ENCODE measurements around the gene PLEKHF1.
A peak's percentile ranks its signal among the peaks of the same experiment; 100 is the strongest.

PLEKHF1 gene

DNA sequence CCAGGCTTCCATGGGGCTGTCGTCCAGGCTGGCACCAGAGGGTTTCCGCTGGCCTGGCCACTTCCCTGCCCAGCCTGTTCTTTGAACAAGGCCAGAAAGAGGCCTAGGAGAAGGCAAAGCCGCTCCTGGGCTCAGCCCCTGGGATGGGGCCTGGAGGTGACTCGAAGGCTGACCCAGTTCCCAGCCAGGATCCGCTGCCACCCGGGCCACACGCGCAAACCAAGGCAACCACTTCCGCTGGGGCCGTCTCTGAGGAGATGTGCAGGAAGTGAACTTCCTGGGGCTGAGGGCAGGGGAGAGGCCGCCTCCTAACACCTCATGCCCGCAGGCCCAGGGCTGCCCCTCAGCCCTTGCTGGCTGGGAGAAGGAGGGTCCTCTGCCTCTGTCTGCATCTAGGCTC is 15.2 kb downstream of the PLEKHF1 start:
- no peak overlapping the region for H3K27ac ChIP-seq (ENCODE audit: low read depth, low read length)
- H3K4me2 ChIP-seq (ENCODE audit: low read length): peak overlapping the region; percentile 21; the same call in 1 of the 2 replicates
- peaks cover 4% of the 10 kb centered on the region; the same call in 1 of the 2 replicates for H3K27me3 ChIP-seq (ENCODE audit: control insufficient read depth, low read length)
- no peaks in the 10 kb centered on the region for H3F3A ChIP-seq (ENCODE audit: control insufficient read depth, insufficient read depth)
- no peak overlapping the region; the same call in 1 of the 2 replicates for H3K4me3 ChIP-seq (ENCODE audit: low read length)
- H3K9me3 ChIP-seq (ENCODE audit: control insufficient read depth, insufficient read depth, low read length): no peaks in the 10 kb centered on the region
- H4K20me1 ChIP-seq (ENCODE audit: control insufficient read depth, insufficient read depth, low read depth, low read length): no peaks in the 10 kb centered on the region
- H3K4me1 ChIP-seq (ENCODE audit: control insufficient read depth, low read length): peaks cover 12% of the 10 kb centered on the region
- no peaks in the 10 kb centered on the region for H3K79me2 ChIP-seq (ENCODE audit: control insufficient read depth, low read length)
- H3K9me2 ChIP-seq (replicated peaks; ENCODE audit: control insufficient read depth, low read length): no peaks in the 10 kb centered on the region
- H3K36me3 ChIP-seq (ENCODE audit: control insufficient read depth, low read length): no peaks in the 10 kb centered on the region
- TF ChIP-seq, protein P1, sequence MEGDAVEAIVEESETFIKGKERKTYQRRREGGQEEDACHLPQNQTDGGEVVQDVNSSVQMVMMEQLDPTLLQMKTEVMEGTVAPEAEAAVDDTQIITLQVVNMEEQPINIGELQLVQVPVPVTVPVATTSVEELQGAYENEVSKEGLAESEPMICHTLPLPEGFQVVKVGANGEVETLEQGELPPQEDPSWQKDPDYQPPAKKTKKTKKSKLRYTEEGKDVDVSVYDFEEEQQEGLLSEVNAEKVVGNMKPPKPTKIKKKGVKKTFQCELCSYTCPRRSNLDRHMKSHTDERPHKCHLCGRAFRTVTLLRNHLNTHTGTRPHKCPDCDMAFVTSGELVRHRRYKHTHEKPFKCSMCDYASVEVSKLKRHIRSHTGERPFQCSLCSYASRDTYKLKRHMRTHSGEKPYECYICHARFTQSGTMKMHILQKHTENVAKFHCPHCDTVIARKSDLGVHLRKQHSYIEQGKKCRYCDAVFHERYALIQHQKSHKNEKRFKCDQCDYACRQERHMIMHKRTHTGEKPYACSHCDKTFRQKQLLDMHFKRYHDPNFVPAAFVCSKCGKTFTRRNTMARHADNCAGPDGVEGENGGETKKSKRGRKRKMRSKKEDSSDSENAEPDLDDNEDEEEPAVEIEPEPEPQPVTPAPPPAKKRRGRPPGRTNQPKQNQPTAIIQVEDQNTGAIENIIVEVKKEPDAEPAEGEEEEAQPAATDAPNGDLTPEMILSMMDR (IDR thresholded peaks at IDR 0.05; ENCODE audit: low read depth, low read length, poor library complexity, severe bottlenecking): no peak
- TF ChIP-seq EZH2phosphoT487 (IDR thresholded peaks at IDR 0.05; ENCODE audit: borderline replicate concordance, low read length): no peak

DNA sequence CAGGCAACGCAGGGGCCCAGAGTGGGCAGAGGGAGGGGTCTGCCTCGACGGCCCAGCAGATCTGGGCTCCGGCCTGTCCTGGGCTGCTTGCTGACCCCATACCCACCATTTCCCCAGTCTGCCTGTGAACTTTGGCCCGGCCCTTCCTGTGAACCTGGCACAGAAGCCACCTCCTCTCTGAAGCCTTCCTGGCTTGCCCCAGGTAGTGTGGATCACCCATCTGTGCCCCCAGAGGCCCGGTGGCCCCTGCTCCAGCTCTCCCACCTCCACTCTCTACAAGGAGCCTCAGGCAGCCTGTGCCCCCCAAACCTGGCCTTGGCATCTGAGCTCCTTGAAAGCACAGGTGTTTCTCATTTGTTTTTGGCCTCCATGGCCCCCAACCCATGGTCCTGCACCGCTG is 15.7 kb downstream of the PLEKHF1 start:
- H3K27me3 ChIP-seq (ENCODE audit: control insufficient read depth, low read length): peaks cover 4% of the 10 kb centered on the region; the same call in 1 of the 2 replicates
- no peaks in the 10 kb centered on the region for H3K9me2 ChIP-seq (replicated peaks; ENCODE audit: control insufficient read depth, low read length)
- TF ChIP-seq, protein P1 (IDR thresholded peaks at IDR 0.05; ENCODE audit: low read depth, low read length, poor library complexity, severe bottlenecking): no peak
- H3K27ac ChIP-seq (ENCODE audit: low read depth, low read length): no peak overlapping the region
- peaks cover 12% of the 10 kb centered on the region for H3K4me1 ChIP-seq (ENCODE audit: control insufficient read depth, low read length)
- H3K36me3 ChIP-seq (ENCODE audit: control insufficient read depth, low read length): no peaks in the 10 kb centered on the region
- no peaks in the 10 kb centered on the region for H3F3A ChIP-seq (ENCODE audit: control insufficient read depth, insufficient read depth)
- H3K9me3 ChIP-seq (ENCODE audit: control insufficient read depth, insufficient read depth, low read length): no peaks in the 10 kb centered on the region
- no peaks in the 10 kb centered on the region for H3K79me2 ChIP-seq (ENCODE audit: control insufficient read depth, low read length)
- H3K4me3 ChIP-seq (ENCODE audit: low read length): no peak overlapping the region; the same call in 1 of the 2 replicates
- H3K4me2 ChIP-seq (ENCODE audit: low read length): peak overlapping the region; percentile 21; the same call in 1 of the 2 replicates
- H4K20me1 ChIP-seq (ENCODE audit: control insufficient read depth, insufficient read depth, low read depth, low read length): no peaks in the 10 kb centered on the region

DNA sequence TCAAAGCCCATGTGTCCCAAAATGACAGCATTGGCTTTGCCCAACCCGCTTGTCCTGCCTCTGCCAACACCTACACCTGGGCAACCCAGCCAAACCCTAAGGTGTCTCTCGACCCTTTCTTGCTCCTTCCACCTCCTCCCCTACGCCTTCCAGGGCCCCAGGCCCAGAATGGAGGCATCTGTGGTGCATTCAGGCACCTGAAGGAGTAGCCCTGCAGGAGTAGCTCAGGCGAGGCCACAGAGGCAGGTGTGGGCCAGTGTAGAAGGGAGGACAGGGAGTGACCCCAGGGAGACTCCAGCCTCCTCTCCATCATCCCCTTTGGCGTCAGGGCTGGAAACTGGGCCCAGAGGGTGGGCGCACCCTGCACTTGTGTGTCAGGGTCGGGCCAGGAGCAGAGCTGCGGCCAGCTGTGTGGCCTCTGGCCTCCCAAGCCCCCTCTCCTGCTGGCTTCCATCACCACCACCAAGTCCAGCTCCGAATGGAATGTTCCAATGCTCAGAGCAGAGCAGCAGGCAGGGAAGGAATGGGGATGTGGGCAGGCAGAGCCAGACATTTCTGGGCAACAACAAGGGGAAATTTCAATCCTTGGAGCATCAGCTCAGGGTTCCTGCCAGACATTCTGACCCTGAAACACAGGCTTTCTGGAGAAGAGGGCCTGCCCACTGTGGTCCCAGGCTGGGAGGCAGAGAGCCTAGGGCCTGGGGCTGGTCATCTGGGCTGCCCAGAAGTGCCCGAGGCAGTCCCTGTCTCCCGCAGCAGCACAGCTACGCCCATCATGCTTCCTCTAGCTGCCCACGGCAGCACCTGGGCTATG is 16.4 kb downstream of the PLEKHF1 start:
- peaks cover 12% of the 10 kb centered on the region for H3K4me1 ChIP-seq (ENCODE audit: control insufficient read depth, low read length)
- H3K9me2 ChIP-seq (replicated peaks; ENCODE audit: control insufficient read depth, low read length): no peaks in the 10 kb centered on the region
- no peaks in the 10 kb centered on the region for H3K36me3 ChIP-seq (ENCODE audit: control insufficient read depth, low read length)
- TF ChIP-seq, protein P1 (IDR thresholded peaks at IDR 0.05; ENCODE audit: low read depth, low read length, poor library complexity, severe bottlenecking): no peak
- no peak for TF ChIP-seq EZH2phosphoT487 (IDR thresholded peaks at IDR 0.05; ENCODE audit: borderline replicate concordance, low read length)
- H3F3A ChIP-seq (ENCODE audit: control insufficient read depth, insufficient read depth): no peaks in the 10 kb centered on the region
- no peak overlapping the region for H3K27ac ChIP-seq (ENCODE audit: low read depth, low read length)
- H4K20me1 ChIP-seq (ENCODE audit: control insufficient read depth, insufficient read depth, low read depth, low read length): no peaks in the 10 kb centered on the region
- no peaks in the 10 kb centered on the region for H3K79me2 ChIP-seq (ENCODE audit: control insufficient read depth, low read length)
- H3K4me2 ChIP-seq (ENCODE audit: low read length): no peak overlapping the region
- peaks cover 4% of the 10 kb centered on the region; the same call in 1 of the 2 replicates for H3K27me3 ChIP-seq (ENCODE audit: control insufficient read depth, low read length)
- no peaks in the 10 kb centered on the region for H3K9me3 ChIP-seq (ENCODE audit: control insufficient read depth, insufficient read depth, low read length)
- H3K4me3 ChIP-seq (ENCODE audit: low read length): no peak overlapping the region

All from DOHH2 (cell line).